ENCODE data around the gene ZNF730.
"Not testable (repeated sequence)": the region's sequence is repeated elsewhere in the genome, so short reads cannot be mapped to it uniquely, and the experiment has no call there.

The ZNF730 gene

GRCh38 chr19:23116802-23117571 lies at the start of gene ZNF730:
ZNF730 (plus strand) TSS chr19:23117025; CDS start chr19:23117174, 149 bp downstream.
- peak; percentile 13 for DNase-seq

GRCh38 chr19:23070353-23071146 lies 46.3 kb upstream of the ZNF730 start:
- no peak for DNase-seq

GRCh38 chr19:23071147-23071511 lies 45.7 kb upstream of the ZNF730 start:
- no peak for DNase-seq

- no peak for DNase-seq
These were observed 41.6 kb upstream of the ZNF730 start for GRCh38 chr19:23075031-23075733.

- not testable (repeated sequence) for DNase-seq
These were observed 39.0 kb upstream of the ZNF730 start for GRCh38 chr19:23077776-23078175.

- DNase-seq, result no peak
These were observed 23.0 kb upstream of the ZNF730 start for GRCh38 chr19:23093832-23094231.

GRCh38 chr19:23095418-23095817 lies 21.4 kb upstream of the ZNF730 start:
- DNase-seq, result no peak

- DNase-seq, result no peak
These were observed 18.5 kb upstream of the ZNF730 start for GRCh38 chr19:23098286-23098685.

GRCh38 chr19:23098988-23099387 lies 17.8 kb upstream of the ZNF730 start:
- no peak for DNase-seq

- no peak for DNase-seq
These were observed 16.9 kb upstream of the ZNF730 start for GRCh38 chr19:23099966-23100365.

GRCh38 chr19:23101241-23101640 lies 15.6 kb upstream of the ZNF730 start:
- DNase-seq, result no peak

- no peak for DNase-seq
These were observed 1.6 kb downstream of the ZNF730 start for GRCh38 chr19:23118400-23118799.

- not testable (repeated sequence) for DNase-seq
These were observed 17.4 kb downstream of the ZNF730 start for GRCh38 chr19:23134211-23134610.

- no peak for DNase-seq
These were observed 29.0 kb downstream of the ZNF730 start for GRCh38 chr19:23145617-23146415.

GRCh38 chr19:23160766-23161165 lies 43.9 kb downstream of the ZNF730 start:
- no peak for DNase-seq

- not testable (repeated sequence) for DNase-seq
These were observed 51.5 kb downstream of the ZNF730 start for GRCh38 chr19:23168286-23168685.

GRCh38 chr19:23183251-23183650 lies 66.4 kb downstream of the ZNF730 start:
- no peak for DNase-seq

- DNase-seq, result no peak
These were observed 73.5 kb downstream of the ZNF730 start for GRCh38 chr19:23190341-23190740.
